Kidney (tissue), 14 donors: ENCODE measurements around the gene CDH12. TPM values are rescaled to one million over a fixed set of nuclear protein-coding genes. Genes with fewer than 3 reads are reported as not detected.
"Not testable (repeated sequence)": the region's sequence is repeated elsewhere in the genome, so short reads cannot be mapped to it uniquely, and the experiment has no call there.

ENCODE experiments used
- DNase-seq, 5 donors: peaks; one replicate each; pipeline ENCODE4 v3.0.0-alpha.2; 2013 to 2020
- FAIRE-seq: peaks from 2 replicates; lab custom pipeline; 2012; peaks lifted over from hg19 to GRCh38; lab: Jason Lieb, UNC
- H3K27ac ChIP-seq, 2 donors: one replicate each; pipeline ENCODE4 v1.7.0; 2013; ENCODE audit warnings: low read depth in 2 of 2, low read length in 2 of 2, inconsistent platforms in 1 of 2
- H3K27me3 ChIP-seq: one replicate; pipeline ENCODE4 v1.7.1; 2013; ENCODE audit warnings: low read length, inconsistent platforms; ENCODE audit not compliant: control insufficient read depth, insufficient read depth
- H3K36me3 ChIP-seq, 3 donors: one replicate each; pipeline versions ENCODE4 v1.7.0 to v1.7.1; 2013; ENCODE audit warnings: low read length in 3 of 3, control low read depth in 1 of 3, inconsistent platforms in 1 of 3; ENCODE audit not compliant: insufficient read depth in 3 of 3, control insufficient read depth in 2 of 3
- H3K4me1 ChIP-seq, 3 donors: one replicate each; pipeline versions ENCODE4 v1.7.0 to v1.7.1; 2013; ENCODE audit warnings: low read length in 3 of 3, inconsistent platforms in 1 of 3, low read depth in 1 of 3; ENCODE audit not compliant: control insufficient read depth in 2 of 3, insufficient read depth in 2 of 3
- H3K4me3 ChIP-seq, 3 donors: one replicate each; pipeline versions ENCODE4 v1.7.0 to v1.8.1; 2013; ENCODE audit warnings: low read length in 3 of 3, control low read depth in 1 of 3, inconsistent platforms in 1 of 3
- H3K9ac ChIP-seq, 3 donors: one replicate each; pipeline versions ENCODE4 v1.7.0 to v1.7.1; 2013; ENCODE audit warnings: low read length in 3 of 3, control low read depth in 1 of 3, inconsistent platforms in 1 of 3
- H3K9me3 ChIP-seq, 3 donors: one replicate each; pipeline versions ENCODE4 v1.7.0 to v1.7.1; 2013; ENCODE audit warnings: low read length in 3 of 3, control low read depth in 1 of 3, inconsistent platforms in 1 of 3; ENCODE audit not compliant: control insufficient read depth in 2 of 3, insufficient read depth in 1 of 3
- intact Hi-C: fragments of 100-400 bp; cut with DNase I; formaldehyde crosslinking; loops from one replicate; pipeline ENCODE4 v1.11.1; 2022
- polyA plus RNA-seq: library from polyadenylated mRNA; stranded (reverse); fragments of 350-450 nt; fragmentation: Illumina TruSeq; extraction: RNeasy Lipid Tissue Mini Kit (QIAGEN cat#74804); gene quantifications from one replicate; pipeline ENCODE4 v1.2.3, GENCODE V29; 2014; ENCODE audit warnings: low read depth, low replicate concordance; ENCODE audit not compliant: insufficient read depth
- total RNA-seq: library from RNA; stranded (reverse); fragmentation: NEBNext Ultra II Directional; extraction: Animal tissue kit (Norgen Biotek cat#: 25700); gene quantifications from one replicate; pipeline ENCODE4 v1.2.1, GENCODE V29; 2021
- TF ChIP-seq, protein P1 (sequence below): IDR thresholded peaks from 3 replicates; pipeline ENCODE4 v1.5.1; 2012; ENCODE audit warnings: mild to moderate bottlenecking, moderate library complexity, borderline replicate concordance; ENCODE audit not compliant: insufficient read depth; ENCODE audit errors: extremely low read depth
- donor health status: control.
- donor health status: control.
- donor health status: control.
- donor health status: control.
- donor health status: control.
- donor health status: DM: yes; HTN: yes; CAD: no.
- donor health status: Normal renal cell carcinoma (clear cell type).

CDH12 gene
- total and polyA plus RNA-seq, 2 donors from 2014 or later = 0.17 TPM; not detected in 1

DNA sequence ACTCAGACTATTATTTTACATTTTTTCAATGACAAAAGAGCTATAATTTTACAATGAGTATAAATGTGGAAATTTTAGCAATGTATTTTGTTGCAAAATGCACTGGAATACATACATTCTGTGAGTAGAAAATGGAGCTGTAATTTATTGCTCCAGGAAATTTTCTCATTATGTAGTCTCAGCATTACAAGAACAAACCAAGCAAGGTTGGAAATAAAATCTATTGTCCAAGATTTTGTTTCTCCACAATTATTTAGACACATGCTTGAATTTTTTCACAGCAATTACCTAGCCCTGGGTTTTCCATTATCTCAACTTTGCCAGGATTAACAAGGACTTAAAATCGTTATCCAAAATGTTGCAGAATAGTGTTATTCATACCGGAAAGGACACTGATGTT, 820.1 kb downstream of the CDH12 start:
- H3K9ac ChIP-seq = no peak overlapping the region
- no peaks in the 10 kb centered on the region for H3K9me3 ChIP-seq
- intact Hi-C loops = no loop called here
- H3K27ac ChIP-seq = no peak overlapping the region
- H3K4me3 ChIP-seq = no peak overlapping the region
- no peaks in the 10 kb centered on the region for H3K27me3 ChIP-seq
- no peaks in the 10 kb centered on the region for H3K4me1 ChIP-seq
- no peak for FAIRE-seq
- DNase-seq = no peak
- TF ChIP-seq, protein P1, sequence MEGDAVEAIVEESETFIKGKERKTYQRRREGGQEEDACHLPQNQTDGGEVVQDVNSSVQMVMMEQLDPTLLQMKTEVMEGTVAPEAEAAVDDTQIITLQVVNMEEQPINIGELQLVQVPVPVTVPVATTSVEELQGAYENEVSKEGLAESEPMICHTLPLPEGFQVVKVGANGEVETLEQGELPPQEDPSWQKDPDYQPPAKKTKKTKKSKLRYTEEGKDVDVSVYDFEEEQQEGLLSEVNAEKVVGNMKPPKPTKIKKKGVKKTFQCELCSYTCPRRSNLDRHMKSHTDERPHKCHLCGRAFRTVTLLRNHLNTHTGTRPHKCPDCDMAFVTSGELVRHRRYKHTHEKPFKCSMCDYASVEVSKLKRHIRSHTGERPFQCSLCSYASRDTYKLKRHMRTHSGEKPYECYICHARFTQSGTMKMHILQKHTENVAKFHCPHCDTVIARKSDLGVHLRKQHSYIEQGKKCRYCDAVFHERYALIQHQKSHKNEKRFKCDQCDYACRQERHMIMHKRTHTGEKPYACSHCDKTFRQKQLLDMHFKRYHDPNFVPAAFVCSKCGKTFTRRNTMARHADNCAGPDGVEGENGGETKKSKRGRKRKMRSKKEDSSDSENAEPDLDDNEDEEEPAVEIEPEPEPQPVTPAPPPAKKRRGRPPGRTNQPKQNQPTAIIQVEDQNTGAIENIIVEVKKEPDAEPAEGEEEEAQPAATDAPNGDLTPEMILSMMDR = no peak
- no peaks in the 10 kb centered on the region for H3K36me3 ChIP-seq

DNA sequence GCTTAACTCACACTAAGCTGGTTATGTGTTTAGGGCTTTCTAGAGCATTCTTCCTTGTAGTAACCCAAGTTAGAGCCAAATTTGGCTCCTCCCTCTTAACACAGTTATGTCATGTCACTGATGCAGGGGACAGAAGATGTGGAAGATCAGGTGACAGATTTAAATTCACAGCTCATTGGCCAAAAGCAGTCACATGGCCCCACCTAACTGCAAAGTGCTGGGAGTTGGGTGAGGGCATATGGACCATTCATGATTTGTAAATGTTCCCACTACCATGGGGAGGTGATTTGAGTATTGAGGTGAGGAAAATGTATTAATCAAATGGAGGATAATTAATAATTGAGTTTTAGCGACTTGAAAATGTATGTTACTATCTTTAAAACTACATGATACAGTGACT, 829.4 kb downstream of the CDH12 start:
- TF ChIP-seq, protein P1 = no peak
- Histone ChIP-seq H3K36me3 (no peaks in the 10 kb centered on the region), H3K4me1 (no peaks in the 10 kb centered on the region), H3K27me3 (no peaks in the 10 kb centered on the region), H3K9ac (no peak overlapping the region), H3K4me3 (no peak overlapping the region), H3K27ac (no peak overlapping the region), H3K9me3 (no peaks in the 10 kb centered on the region)
- DNase-seq (no peak), FAIRE-seq (no peak)
- intact Hi-C loops = no loop called here

DNA sequence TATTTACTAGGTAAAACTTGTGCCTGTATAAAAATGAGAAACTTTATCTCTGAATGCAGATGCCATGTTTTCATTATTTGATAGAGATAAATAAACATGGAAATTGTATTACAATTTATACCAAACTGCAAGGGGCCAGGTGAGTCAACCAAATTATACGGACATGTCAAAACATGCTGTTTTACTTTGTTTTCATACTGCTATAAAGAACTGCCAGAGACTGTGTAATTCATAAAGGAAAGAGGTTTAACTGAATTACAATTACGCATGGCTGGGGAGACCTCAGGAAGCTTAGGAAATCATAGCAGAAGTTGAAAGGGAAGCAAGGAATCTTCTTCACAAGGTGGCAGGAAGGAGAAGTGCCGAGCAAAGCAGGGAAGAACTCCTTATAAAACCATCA, 840.3 kb downstream of the CDH12 start:
- H3K4me3 ChIP-seq, FAIRE-seq, H3K9me3 ChIP-seq, H3K27me3 ChIP-seq, H3K4me1 ChIP-seq, H3K27ac ChIP-seq, intact Hi-C loops, H3K36me3 ChIP-seq, H3K9ac ChIP-seq, DNase-seq: not testable (repeated sequence)

DNA sequence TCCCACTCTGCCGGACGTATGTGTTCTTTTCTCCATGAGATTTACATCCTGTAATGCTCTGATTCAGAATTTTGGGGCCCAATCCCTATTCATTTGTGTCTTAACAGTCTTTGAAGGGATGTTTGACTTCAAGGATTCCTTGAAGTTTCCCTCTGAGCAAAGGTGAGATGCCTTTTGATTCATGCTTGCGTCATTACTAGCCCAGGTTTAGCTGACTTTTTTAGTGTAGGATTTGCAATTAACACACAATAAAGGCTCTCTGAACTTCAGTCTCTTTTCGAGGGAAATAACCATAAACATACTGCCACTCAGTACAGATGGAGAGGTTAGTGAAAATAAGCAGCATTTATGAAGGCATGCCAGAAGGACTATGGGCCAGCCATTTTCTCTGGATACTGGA, 842.3 kb downstream of the CDH12 start:
- H3K4me1 ChIP-seq, FAIRE-seq, H3K4me3 ChIP-seq, H3K27me3 ChIP-seq, H3K9ac ChIP-seq, intact Hi-C loops, H3K9me3 ChIP-seq, H3K27ac ChIP-seq, H3K36me3 ChIP-seq, DNase-seq: not testable (repeated sequence)

DNA sequence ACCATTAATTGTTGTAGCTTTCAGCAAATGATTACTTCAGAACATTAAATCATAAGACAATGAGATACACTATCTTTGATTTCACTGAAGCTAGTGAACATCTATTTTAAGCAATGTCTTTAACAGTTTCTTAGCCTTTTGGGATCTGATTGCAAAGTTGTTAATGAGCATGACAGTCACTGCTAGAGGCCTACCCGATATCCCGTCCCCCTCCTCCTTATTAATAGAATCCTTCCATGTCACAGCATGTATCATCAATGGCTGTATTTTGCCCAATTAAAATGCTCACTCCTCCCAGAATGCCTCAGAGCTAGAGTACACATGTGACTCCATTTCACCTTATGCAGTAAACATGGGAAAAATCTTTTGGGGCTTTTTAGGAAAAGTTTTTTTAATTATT, 852.0 kb downstream of the CDH12 start:
- H3K27me3 ChIP-seq, H3K9me3 ChIP-seq, H3K9ac ChIP-seq, FAIRE-seq, intact Hi-C loops, H3K4me3 ChIP-seq, H3K4me1 ChIP-seq, H3K36me3 ChIP-seq, H3K27ac ChIP-seq, DNase-seq: not testable (repeated sequence)

DNA sequence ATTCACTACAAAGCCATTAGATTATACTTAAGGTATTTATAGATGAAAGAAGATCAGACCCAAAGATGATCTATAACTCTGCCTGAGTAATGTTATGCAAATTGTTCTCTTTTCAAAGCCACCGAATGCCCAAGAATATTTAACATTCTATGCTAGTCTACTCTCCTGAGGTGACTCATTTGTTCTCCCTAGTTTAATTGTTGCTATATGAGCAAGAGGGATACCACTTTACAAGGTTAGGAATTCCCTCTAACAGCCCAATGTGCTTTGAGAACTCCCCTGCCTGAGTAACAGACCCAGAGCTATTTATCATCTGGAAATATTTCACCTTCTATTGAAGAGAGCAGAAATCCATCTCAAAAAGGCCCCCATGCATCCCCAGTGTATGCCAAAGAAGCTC, 867.3 kb downstream of the CDH12 start:
- FAIRE-seq, H3K4me1 ChIP-seq, H3K36me3 ChIP-seq, intact Hi-C loops, H3K27me3 ChIP-seq, H3K27ac ChIP-seq, H3K4me3 ChIP-seq, DNase-seq, H3K9ac ChIP-seq, H3K9me3 ChIP-seq: not testable (repeated sequence)

DNA sequence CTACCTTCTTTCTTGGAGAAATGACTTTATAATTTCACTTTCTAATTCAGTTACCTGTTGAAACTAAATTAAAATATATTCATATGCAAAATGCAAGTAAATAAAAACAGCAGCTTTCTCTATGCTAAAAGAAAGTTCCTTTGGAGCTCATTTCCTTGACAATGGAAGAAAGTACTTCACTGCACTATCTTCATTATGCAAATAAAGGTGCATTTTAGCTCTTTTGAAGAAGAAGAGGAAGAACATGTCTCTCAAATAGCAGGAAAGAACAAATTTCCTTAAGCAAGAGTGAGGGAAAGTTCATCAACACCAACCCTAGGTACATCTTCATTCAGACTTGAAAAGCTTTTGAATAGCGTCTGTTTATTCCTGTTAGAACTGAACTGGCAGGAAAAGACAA, 901.6 kb downstream of the CDH12 start:
- intact Hi-C loops, H3K4me1 ChIP-seq, H3K36me3 ChIP-seq, H3K27ac ChIP-seq, H3K27me3 ChIP-seq, H3K9ac ChIP-seq, H3K4me3 ChIP-seq, FAIRE-seq, DNase-seq, H3K9me3 ChIP-seq: not testable (repeated sequence)
